Fibroblast of skin of right quadriceps (primary cell): Measurements from ENCODE around the gene PRICKLE4.
A peak's percentile ranks its signal among the peaks of the same experiment; 100 is the strongest.

Experiments
- DNase-seq: peaks from one replicate; pipeline ENCODE4 v3.0.0-alpha.2; 2013

Gene PRICKLE4, protein sequence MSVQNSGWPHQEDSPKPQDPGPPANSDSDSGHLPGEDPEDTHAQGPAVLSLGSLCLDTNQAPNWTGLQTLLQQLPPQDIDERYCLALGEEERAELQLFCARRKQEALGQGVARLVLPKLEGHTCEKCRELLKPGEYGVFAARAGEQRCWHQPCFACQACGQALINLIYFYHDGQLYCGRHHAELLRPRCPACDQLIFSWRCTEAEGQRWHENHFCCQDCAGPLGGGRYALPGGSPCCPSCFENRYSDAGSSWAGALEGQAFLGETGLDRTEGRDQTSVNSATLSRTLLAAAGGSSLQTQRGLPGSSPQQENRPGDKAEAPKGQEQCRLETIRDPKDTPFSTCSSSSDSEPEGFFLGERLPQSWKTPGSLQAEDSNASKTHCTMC

DNA sequence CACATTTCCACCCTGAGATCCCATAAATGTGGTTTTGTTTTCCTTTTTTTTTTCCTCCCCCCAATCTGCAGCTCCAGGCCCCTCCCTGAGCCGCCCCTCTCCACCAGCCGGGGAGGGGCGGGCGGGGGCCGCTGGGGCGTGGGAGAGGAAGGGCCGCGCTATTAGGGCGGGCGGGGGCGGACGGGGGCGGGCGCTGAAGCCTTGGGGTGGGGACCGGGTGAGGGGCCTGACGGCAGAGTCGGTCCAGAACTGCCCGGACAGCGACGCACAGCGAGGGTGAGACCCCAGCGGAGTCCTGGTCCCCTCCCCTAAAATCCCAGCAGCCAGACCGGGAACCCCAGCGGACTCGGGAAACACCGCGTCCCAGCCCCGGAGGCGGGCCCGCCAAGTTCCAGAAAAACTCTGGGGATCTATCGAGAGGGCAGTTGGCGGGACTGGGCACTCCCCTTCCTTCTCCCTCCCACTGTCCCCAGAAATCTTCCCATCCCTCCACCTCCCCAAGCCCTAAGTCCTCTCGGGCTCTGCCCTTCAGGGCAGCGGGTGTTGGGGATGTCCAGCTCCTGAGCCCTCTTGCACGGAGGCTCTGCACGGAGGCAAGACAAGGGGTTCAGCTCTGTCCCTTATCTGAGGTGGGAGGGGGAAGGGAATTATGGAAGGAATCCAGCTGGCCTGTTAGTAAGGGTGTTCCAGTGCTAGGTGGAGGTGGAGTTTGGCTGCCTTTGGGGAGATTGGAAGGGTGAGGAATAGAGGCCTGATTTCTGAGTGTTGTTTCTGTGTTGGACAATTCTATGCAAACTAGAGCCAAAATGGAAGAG, at the start of gene PRICKLE4:
PRICKLE4 (plus strand) TSS at position 232 of the 815 bp plus-strand sequence. CDS start 2,692 bp downstream, outside the sequence.
- DNase-seq = no peak

- no peak for DNase-seq
These were observed 49.0 kb upstream of the PRICKLE4 start for GRCh38 chr6:41731561-41732086.

DNA sequence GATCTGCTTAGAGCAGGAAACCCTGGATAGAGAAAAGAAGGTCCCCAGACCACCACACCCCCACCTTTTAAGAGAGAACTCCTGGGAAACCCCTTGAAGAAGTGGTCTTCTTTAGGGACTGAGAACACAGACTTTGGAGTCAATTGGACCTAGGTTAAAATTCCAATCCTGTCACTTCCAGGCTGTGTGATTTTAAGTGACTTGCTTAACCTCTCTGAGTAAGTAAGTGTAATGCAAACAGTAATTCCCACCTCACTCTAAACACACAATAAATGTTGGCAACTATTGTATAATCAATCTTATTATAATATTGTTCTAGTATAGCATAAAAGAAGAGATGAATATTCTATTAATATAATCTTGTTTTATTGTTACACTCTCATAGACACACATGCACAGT, 48.4 kb upstream of the PRICKLE4 start:
- no peak for DNase-seq

- DNase-seq = no peak
These were observed 47.8 kb upstream of the PRICKLE4 start for GRCh38 chr6:41732591-41733359.

DNA sequence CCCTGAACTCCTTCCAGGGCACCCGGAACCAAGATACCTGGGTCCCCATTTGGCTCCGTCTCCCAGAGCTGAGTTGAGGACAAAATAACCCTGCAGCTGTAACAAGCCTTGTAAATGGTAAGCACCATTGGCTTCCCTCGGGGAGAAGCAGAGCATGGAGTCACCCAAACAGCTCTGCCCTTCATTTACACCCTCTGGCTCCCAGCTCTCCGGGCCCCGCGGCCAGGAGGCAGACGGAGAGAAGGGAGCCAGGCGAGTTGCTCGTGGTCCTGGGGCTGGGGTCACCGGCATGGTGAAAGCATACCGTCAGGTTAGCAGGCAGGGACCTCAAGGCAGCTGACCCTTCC, 47.2 kb upstream of the PRICKLE4 start:
- no peak for DNase-seq

GRCh38 chr6:41733707-41734665, 46.6 kb upstream of the PRICKLE4 start:
- peak; percentile 40 for DNase-seq

GRCh38 chr6:41734666-41735426, 45.7 kb upstream of the PRICKLE4 start:
- DNase-seq = peak; percentile 57

GRCh38 chr6:41735427-41736185, 45.0 kb upstream of the PRICKLE4 start, which contains the start of gene TFEB:
TFEB (minus strand) TSS chr6:41735608; CDS start chr6:41691213, 44,395 bp downstream.
- peak; percentile 84 for DNase-seq

- DNase-seq = no peak
These were observed 44.3 kb upstream of the PRICKLE4 start for GRCh38 chr6:41736186-41736733.

DNA sequence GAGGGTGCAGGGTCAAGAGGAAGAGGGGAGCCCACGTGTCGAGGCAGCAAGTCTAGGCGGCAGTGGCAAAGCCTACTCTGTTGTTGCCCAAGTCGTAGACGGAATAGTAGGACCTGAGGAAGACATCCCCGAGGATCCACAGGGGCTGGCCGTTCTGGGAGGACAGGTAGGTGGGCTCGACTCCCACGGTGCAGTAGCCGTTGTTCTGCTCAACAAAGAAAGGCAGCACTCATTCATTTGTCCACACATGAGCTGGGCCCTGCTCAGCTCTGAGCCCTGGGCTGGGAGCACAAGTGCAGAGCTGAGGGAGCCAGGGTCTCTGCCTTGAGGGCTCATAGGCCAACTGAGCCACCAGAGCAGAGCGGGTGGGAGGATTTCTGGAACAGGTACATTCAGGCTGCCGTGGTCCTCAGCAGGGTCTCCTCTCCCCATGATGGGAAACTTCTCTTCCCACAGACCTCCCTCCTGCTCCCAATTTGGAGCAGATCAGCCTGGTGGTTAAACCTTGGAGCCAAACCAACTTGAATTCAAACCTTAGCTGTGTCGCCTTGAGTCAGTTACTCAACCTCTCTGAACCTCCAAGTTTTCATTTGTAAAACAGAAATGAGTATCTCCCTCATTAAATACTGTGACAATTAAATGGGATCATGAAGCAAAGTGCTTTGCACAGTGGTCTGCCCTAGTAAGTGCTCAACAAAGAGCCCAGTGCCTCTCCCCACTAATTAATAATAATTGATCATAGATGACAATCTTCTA, 43.6 kb upstream of the PRICKLE4 start:
- no peak for DNase-seq

GRCh38 chr6:41737591-41738130, 42.9 kb upstream of the PRICKLE4 start:
- DNase-seq = no peak

- DNase-seq = no peak
These were observed 41.5 kb upstream of the PRICKLE4 start for GRCh38 chr6:41739041-41739440.

GRCh38 chr6:41740366-41741162, 40.0 kb upstream of the PRICKLE4 start:
- DNase-seq = no peak

DNA sequence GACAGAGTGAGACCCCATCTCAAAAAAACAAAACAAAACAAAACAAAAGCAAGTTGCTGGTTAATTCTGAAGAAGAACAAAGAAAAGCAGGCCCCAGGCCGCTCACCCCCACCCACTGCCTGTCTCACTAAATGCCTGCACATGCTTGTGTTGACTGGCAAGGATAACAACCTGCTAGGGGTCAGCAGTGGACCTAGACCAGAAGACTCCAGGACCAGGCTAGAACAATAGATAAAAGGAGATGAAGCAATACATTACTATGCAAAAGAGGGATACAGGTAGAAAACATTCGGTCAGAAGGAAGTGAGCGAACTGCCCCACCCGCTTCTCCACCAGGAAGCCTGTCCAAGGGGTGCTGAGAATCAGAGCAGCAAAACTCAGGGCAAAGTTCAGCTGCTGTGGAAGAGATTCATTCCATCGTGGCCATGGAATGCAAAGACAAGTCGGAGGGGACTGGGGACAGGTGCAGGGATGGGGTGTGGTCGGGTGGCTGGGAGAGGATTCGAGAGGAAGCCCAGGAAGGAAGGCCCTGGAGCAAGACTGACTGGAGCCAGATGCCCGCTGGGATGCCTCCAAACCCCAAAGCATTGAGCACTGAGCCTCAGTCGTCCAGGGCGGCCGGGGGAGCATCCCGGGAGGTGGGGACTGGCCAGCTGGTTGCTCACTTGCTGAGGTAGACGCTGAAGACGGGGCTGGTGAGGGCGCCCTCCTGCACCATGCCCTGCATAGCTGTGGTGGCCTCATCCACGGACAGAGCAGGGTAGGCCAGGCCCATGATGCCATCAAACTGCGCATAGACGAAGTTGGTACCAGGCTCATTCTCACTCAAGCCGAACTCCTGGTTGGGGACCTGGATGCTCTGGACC, 38.7 kb upstream of the PRICKLE4 start:
- DNase-seq = no peak

DNA sequence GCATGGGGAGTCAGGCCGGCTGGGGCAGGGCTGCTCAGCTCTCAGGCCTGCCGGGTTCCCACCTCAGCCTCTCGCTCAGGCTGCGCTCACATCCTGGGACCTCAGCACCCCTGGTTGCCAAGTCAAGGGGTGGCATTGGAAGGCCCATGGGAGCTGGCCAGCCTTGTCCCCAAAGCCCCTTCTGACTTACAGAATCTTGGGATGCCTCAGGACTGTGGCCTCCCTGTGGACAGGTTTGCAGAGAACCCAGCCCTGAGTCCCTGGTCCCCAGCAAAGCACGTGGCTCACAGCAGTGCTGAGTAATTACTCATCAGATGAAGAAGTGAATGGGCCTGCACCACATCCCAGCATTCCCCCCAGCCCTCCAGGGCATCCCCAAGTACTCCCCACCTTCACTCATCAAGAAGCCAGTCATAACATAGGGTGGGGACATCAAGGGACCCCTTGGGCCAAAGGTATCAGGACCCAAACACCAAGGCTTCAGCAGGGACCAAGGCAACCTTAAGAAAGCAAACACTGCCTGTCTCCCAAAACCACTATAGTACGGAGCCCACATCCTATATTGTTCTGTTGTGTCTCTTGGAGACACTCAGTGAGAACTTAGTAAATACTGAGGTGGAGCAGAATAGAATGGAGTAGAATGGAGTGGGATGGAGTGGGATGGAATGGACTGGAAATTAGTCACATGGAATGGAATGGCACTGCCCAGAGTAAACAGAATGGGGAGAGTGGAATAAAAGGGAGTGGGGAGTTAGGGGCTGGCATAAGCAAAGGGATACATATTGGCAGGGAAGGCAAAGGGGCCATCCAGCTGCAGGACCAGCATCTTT, 37.0 kb upstream of the PRICKLE4 start:
- no peak for DNase-seq

DNA sequence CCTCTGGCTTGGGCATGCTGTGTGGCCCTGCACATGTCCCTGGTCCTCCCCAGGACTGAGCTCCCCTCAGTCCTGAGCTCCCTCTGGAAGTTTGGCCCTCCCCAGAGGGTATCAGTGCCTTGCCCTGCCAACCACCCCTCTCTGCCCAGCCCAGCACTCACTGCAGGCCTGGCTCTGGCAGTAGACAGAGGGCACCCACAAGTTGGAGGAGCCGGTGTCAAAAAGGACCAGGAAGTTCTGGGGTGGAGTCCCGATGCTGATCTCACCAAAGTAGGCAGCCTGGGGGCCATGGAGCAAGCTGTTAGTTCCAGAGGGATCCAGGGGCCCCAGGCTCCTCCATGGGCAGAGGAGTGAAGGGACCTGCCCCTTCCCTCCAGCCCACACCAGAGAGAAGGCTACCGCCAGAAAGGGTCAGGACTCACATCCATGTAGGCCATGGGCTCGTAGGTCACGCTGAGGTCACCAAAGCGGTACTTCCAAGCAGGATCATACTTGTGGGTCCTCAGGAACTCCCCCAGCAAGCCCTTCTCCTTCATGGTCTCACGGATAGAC, 36.3 kb upstream of the PRICKLE4 start:
- no peak for DNase-seq
